K562 (cell line): ENCODE data around the gene TECRL. TPM values are rescaled to one million over a fixed set of nuclear protein-coding genes. Genes with fewer than 3 reads are reported as not detected.

ENCODE experiments used
- ATAC-seq: fragments of 200-7000 bp; cut with Tn5 transposase; 3 replicates; pipeline ENCODE4 v1.9.1; 2020; ENCODE audit warnings: moderate library complexity
- BruUV-seq: library from RNA; stranded (reverse); fragments of 400-500 nt; replicated peaks from 2 replicates; lab custom pipeline; 2021; lab: Mats Ljungman, UMichigan
- CTCF ChIA-PET: fragments of 300-600 bp; formaldehyde crosslinking; extraction: SDS; loops from one replicate; lab custom pipeline; 2021; ENCODE audit warnings: low intra/inter-chr PET ratio; lab: Yijun Ruan, JAX
- POLR2A ChIA-PET: fragments of 300-600, 350-650 bp; sonication (Branson Sonifier 250); formaldehyde crosslinking; extraction: SDS; loops from one replicate; lab custom pipeline; 2021; ENCODE audit warnings: antibody characterized with exemption, inconsistent platforms; lab: Yijun Ruan, JAX
- DNase-seq, 4 experiments: peaks; one replicate each; pipeline versions ENCODE4 v3.0.0 to v3.0.0-alpha.2; 2011 to 2018; ENCODE audit warnings: low spot score in 3 of 4, mixed read lengths in 3 of 4; ENCODE audit errors: extremely low read depth in 1 of 4
- FAIRE-seq: peaks from 2 replicates; lab custom pipeline; 2011; peaks lifted over from hg19 to GRCh38; lab: Jason Lieb, UNC
- H2AFZ ChIP-seq: 2 replicates; pipeline ENCODE4 v1.6.0; 2011; ENCODE audit warnings: low read depth, low read length, control low read depth, inconsistent platforms
- H3K27ac ChIP-seq: fragments of 200-600 bp; 3 replicates; pipeline ENCODE4 v1.8.0; 2011; ENCODE audit warnings: low read depth, mild to moderate bottlenecking, control low read depth, inconsistent platforms, low read length, moderate library complexity, mixed read lengths; ENCODE audit errors: extremely low read depth
- H3K27me3 ChIP-seq, 2 experiments: fragments of 300-600 bp in 1 of 2; 2 replicates in 1 of 2; 3 replicates in 1 of 2; pipeline versions ENCODE4 v1.6.0 to v1.8.0; 2011; ENCODE audit warnings: inconsistent platforms in 2 of 2, low read length in 2 of 2, mild to moderate bottlenecking in 1 of 2, mixed read lengths in 1 of 2, moderate library complexity in 1 of 2; ENCODE audit not compliant: control insufficient read depth in 2 of 2, insufficient read depth in 2 of 2
- H3K36me3 ChIP-seq: fragments of 300-600 bp; 3 replicates; pipeline ENCODE4 v1.8.0; 2011; ENCODE audit warnings: mild to moderate bottlenecking, low read length, inconsistent platforms; ENCODE audit not compliant: control insufficient read depth, insufficient read depth
- H3K4me1 ChIP-seq, 2 experiments: fragments of 200-600 bp in 1 of 2; replicated peaks in 1 of 2; 2 replicates in 1 of 2; 3 replicates in 1 of 2; pipeline versions ENCODE4 v1.5.1 to v1.8.0; 2011; ENCODE audit warnings: inconsistent platforms in 2 of 2, low read length in 2 of 2, mild to moderate bottlenecking in 1 of 2, mixed read lengths in 1 of 2, moderate library complexity in 1 of 2; ENCODE audit not compliant: control insufficient read depth in 2 of 2, insufficient read depth in 2 of 2
- H3K4me2 ChIP-seq: 2 replicates; pipeline ENCODE4 v1.6.1; 2011; ENCODE audit warnings: low read length, control low read depth, inconsistent platforms, mixed read lengths; ENCODE audit not compliant: insufficient read depth
- H3K4me3 ChIP-seq: fragments of 200-600 bp; sonication (generic), shearing (Covaris generic); 2 replicates; pipeline ENCODE4 v1.5.1; 2016; ENCODE audit warnings: control low read depth, inconsistent platforms
- H3K79me2 ChIP-seq: fragments of 200-600 bp; 3 replicates; pipeline ENCODE4 v1.8.0; 2011; ENCODE audit warnings: low read length, inconsistent platforms; ENCODE audit not compliant: control insufficient read depth, insufficient read depth
- H3K9ac ChIP-seq, 2 experiments: 2 replicates each; pipeline versions ENCODE4 v1.6.0 to v1.6.1; 2011; ENCODE audit warnings: low read depth in 2 of 2, low read length in 2 of 2, control low read depth in 1 of 2, inconsistent platforms in 1 of 2, mild to moderate bottlenecking in 1 of 2, mixed read lengths in 1 of 2; ENCODE audit not compliant: insufficient read depth in 1 of 2
- H3K9me1 ChIP-seq: one replicate; pipeline ENCODE4 v1.6.0; 2011; ENCODE audit warnings: inconsistent platforms, mild to moderate bottlenecking, low read length, moderate library complexity; ENCODE audit not compliant: control insufficient read depth, insufficient read depth
- H3K9me3 ChIP-seq: replicated peaks from 2 replicates; pipeline ENCODE4 v1.5.1; 2011; ENCODE audit warnings: low read depth, low read length, inconsistent platforms; ENCODE audit not compliant: control insufficient read depth, insufficient read depth
- H4K20me1 ChIP-seq: replicated peaks from 2 replicates; pipeline ENCODE4 v1.6.1; 2011; ENCODE audit warnings: low read length, inconsistent platforms, mixed read lengths; ENCODE audit not compliant: control insufficient read depth, insufficient read depth
- CBX1 ChIP-seq: sonication (generic); IDR thresholded peaks from 2 replicates; pipeline ENCODE4 v1.6.1; 2016; ENCODE audit warnings: antibody characterized with exemption, low read depth, mild to moderate bottlenecking
- FIP1L1 ChIP-seq: fragments of 200-400 bp; formaldehyde crosslinking; IDR thresholded peaks from 2 replicates; pipeline ENCODE4 v1.6.1; 2018; ENCODE audit warnings: mild to moderate bottlenecking, low read depth, low read length; ENCODE audit not compliant: poor library complexity, severe bottlenecking
- GTF2E2 ChIP-seq: fragments of 200-800 bp; sonication (Bioruptor generic); IDR thresholded peaks from 2 replicates; pipeline ENCODE4 v1.6.1; 2016; ENCODE audit warnings: missing genetic modification characterization, missing compliant biosample characterization
- HDGF ChIP-seq: fragments of 450-650 bp; IDR thresholded peaks from 2 replicates; pipeline ENCODE4 v1.6.1; 2016
- ILK ChIP-seq: fragments of 450-650 bp; IDR thresholded peaks from 2 replicates; pipeline ENCODE4 v1.6.1; 2016; ENCODE audit warnings: missing genetic modification characterization, low read depth, mild to moderate bottlenecking, missing compliant biosample characterization, moderate library complexity, borderline replicate concordance
- MYBL2 ChIP-seq, 2 experiments: fragments of 450-650 bp in 1 of 2; sonication (generic) in 1 of 2; formaldehyde crosslinking in 1 of 2; IDR thresholded peaks; 2 replicates each; pipeline versions ENCODE4 v1.6.1 to v1.8.1; 2017 to 2022; ENCODE audit warnings: borderline replicate concordance in 1 of 2, inconsistent platforms in 1 of 2, low read depth in 1 of 2, mild to moderate bottlenecking in 1 of 2, missing genetic modification reagents in 1 of 2, moderate library complexity in 1 of 2
- NELFE ChIP-seq: IDR thresholded peaks from 2 replicates; pipeline ENCODE4 v1.6.1; 2011; ENCODE audit warnings: mild to moderate bottlenecking; ENCODE audit not compliant: insufficient read depth, insufficient read length
- RBM17 ChIP-seq: fragments of 200-400 bp; formaldehyde crosslinking; IDR thresholded peaks from 2 replicates; pipeline ENCODE4 v1.6.1; 2017; ENCODE audit warnings: low read depth, mild to moderate bottlenecking, low read length, borderline replicate concordance
- RUNX1 ChIP-seq: sonication (generic); IDR thresholded peaks from 2 replicates; pipeline ENCODE4 v1.6.1; 2016; ENCODE audit warnings: antibody characterized with exemption, low read depth
- SAFB ChIP-seq: fragments of 200-400 bp; formaldehyde crosslinking; IDR thresholded peaks from 2 replicates; pipeline ENCODE4 v1.6.1; 2017; ENCODE audit warnings: low read depth, low read length, borderline replicate concordance
- SAP30 ChIP-seq: fragments of 200-600 bp; sonication (generic); IDR thresholded peaks from 2 replicates; pipeline ENCODE4 v1.6.1; 2012; ENCODE audit warnings: borderline replicate concordance, low read depth, mild to moderate bottlenecking, moderate library complexity, low read length, control low read depth, inconsistent platforms; ENCODE audit not compliant: insufficient read depth, poor library complexity, severe bottlenecking
- SMAD3 ChIP-seq: fragments of 450-650 bp; formaldehyde crosslinking; conservative IDR thresholded peaks from 2 replicates; pipeline ENCODE4 v1.4.0; 2020; ENCODE audit warnings: mild to moderate bottlenecking
- THAP12 ChIP-seq: fragments of 250-450 bp; sonication (Bioruptor Pico); IDR thresholded peaks from 2 replicates; pipeline ENCODE4 v1.9.0; 2021; ENCODE audit warnings: mild to moderate bottlenecking, inconsistent platforms
- TRIM24 ChIP-seq, 2 experiments: fragments of 450-650 bp; IDR thresholded peaks; 2 replicates each; pipeline ENCODE4 v1.6.1; 2016
- ZNF197 ChIP-seq: fragments of 200-800 bp; sonication (Bioruptor generic); IDR thresholded peaks from 2 replicates; pipeline ENCODE4 v1.6.1; 2016; ENCODE audit warnings: low read depth, missing genetic modification characterization, missing compliant biosample characterization
- ZNF232 ChIP-seq: sonication (generic); formaldehyde crosslinking; IDR thresholded peaks from 2 replicates; pipeline ENCODE4 v1.8.0; 2022; ENCODE audit warnings: mild to moderate bottlenecking, missing genetic modification reagents
- in situ Hi-C: fragments of 300-500 bp; cut with MboI; formaldehyde crosslinking; loops from 4 replicates; pipeline ENCODE4 v1.15.0; 2018; ENCODE audit warnings: inconsistent platforms, mixed read lengths
- intact Hi-C: fragments of 100-400 bp; cut with micrococcal nuclease; formaldehyde crosslinking; loops from 2 replicates; pipeline ENCODE4 v1.14.2; 2022
- polyA plus RNA-seq, 8 experiments: library from polyadenylated mRNA; depleted of rRNA in 4 of 8; stranded (reverse) in 5 of 8; unstranded in 3 of 8; fragments of >200 nt; fragmentation: Nextera tagmentation in 2 of 8; fragmentation: Illumina TruSeq in 1 of 8; extraction: Ambion mirVana in 2 of 8; extraction: Trizol in 1 of 8; gene quantifications; 2 replicates each; pipeline versions ENCODE4 v1.2.1 to v1.2.3, GENCODE V29; 2011 to 2014; ENCODE audit warnings: inconsistent platforms in 1 of 8, missing spikeins in 1 of 8
- total RNA-seq, 7 experiments: library from RNA; depleted of rRNA in 6 of 7; stranded (reverse); fragments of >200 nt in 6 of 7; fragmentation: Illumina TruSeq in 2 of 7; extraction: Trizol in 2 of 7; gene quantifications; 2 replicates each; pipeline versions ENCODE4 v1.2.1 to v1.2.3, GENCODE V29; 2011 to 2021; ENCODE audit warnings: low replicate concordance in 1 of 7
- TF ChIP-seq, protein P1 (sequence below), 2 experiments: fragments of 150-350 bp in 1 of 2; IDR thresholded peaks; 2 replicates each; pipeline ENCODE4 v1.6.1; 2012 to 2016; ENCODE audit warnings: low read depth in 2 of 2, low read length in 2 of 2, mild to moderate bottlenecking in 1 of 2, moderate library complexity in 1 of 2

The TECRL gene
- total and polyA plus RNA-seq, 9 of the 15 experiments (the other 6 are each of a cell fraction or from before 2014, with no cell fraction given), result not detected

- Histone ChIP-seq H4K20me1 (no peaks in the 10 kb centered on the region), H3K9ac (no peak overlapping the region), H3K36me3 (no peaks in the 10 kb centered on the region), H3K4me1 (no peaks in the 10 kb centered on the region), H3K4me2 (no peak overlapping the region), H2AFZ (no peak overlapping the region), H3K79me2 (no peaks in the 10 kb centered on the region), H3K4me3 (no peak overlapping the region), H3K27ac (no peak overlapping the region), H3K27me3 (no peaks in the 10 kb centered on the region), H3K9me3 (no peaks in the 10 kb centered on the region), H3K9me1 (no peaks in the 10 kb centered on the region)
- BruUV-seq, result no TSS peak
- intact Hi-C loops, result no loop called here
- in situ Hi-C loops, result no loop called here
- DNase-seq, result no peak
- POLR2A ChIA-PET, result no interaction called here
- ATAC-seq, result no peak
- no peak for TF ChIP-seq HDGF
- TF ChIP-seq SMAD3 (CRISPR knock-in tag), result no peak
- TF ChIP-seq NELFE, result no peak
- no peak for TF ChIP-seq ZNF197 (CRISPR knock-in tag)
- TF ChIP-seq TRIM24 (IDR thresholded peaks at IDR 0.05), result no peak
- TF ChIP-seq THAP12 (CRISPR knock-in tag), result no peak
- TF ChIP-seq RBM17, result no peak
- no peak for TF ChIP-seq GTF2E2
- no peak for TF ChIP-seq FIP1L1
- TF ChIP-seq ZNF232 (CRISPR knock-in tag), result no peak
- TF ChIP-seq MYBL2 (IDR thresholded peaks at IDR 0.05; ENCODE audit: low read depth), result no peak
- no peak for TF ChIP-seq MYBL2 (CRISPR knock-in tag; IDR thresholded peaks at IDR 0.05; ENCODE audit: borderline replicate concordance)
- TF ChIP-seq, protein P1, sequence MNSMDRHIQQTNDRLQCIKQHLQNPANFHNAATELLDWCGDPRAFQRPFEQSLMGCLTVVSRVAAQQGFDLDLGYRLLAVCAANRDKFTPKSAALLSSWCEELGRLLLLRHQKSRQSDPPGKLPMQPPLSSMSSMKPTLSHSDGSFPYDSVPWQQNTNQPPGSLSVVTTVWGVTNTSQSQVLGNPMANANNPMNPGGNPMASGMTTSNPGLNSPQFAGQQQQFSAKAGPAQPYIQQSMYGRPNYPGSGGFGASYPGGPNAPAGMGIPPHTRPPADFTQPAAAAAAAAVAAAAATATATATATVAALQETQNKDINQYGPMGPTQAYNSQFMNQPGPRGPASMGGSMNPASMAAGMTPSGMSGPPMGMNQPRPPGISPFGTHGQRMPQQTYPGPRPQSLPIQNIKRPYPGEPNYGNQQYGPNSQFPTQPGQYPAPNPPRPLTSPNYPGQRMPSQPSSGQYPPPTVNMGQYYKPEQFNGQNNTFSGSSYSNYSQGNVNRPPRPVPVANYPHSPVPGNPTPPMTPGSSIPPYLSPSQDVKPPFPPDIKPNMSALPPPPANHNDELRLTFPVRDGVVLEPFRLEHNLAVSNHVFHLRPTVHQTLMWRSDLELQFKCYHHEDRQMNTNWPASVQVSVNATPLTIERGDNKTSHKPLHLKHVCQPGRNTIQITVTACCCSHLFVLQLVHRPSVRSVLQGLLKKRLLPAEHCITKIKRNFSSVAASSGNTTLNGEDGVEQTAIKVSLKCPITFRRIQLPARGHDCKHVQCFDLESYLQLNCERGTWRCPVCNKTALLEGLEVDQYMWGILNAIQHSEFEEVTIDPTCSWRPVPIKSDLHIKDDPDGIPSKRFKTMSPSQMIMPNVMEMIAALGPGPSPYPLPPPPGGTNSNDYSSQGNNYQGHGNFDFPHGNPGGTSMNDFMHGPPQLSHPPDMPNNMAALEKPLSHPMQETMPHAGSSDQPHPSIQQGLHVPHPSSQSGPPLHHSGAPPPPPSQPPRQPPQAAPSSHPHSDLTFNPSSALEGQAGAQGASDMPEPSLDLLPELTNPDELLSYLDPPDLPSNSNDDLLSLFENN (IDR thresholded peaks at IDR 0.05; ENCODE audit: low read depth in 2 of 2, low read length in 2 of 2), result no peak
- no peak for TF ChIP-seq RUNX1
- TF ChIP-seq CBX1, result no peak
- TF ChIP-seq SAFB, result no peak
- no peak for TF ChIP-seq ILK (tag)
- TF ChIP-seq SAP30, result no peak
- CTCF ChIA-PET, result no interaction called here
- FAIRE-seq, result no peak
Observed at GRCh38 chr4:64361399-64361740, 47.9 kb downstream of the TECRL start.
